Endothelial cell of umbilical vein (primary cell): ENCODE measurements around the gene KRTAP4-6.

Experiments
- EZH2 ChIP-seq: IDR thresholded peaks from 2 replicates; pipeline ENCODE4 v1.6.1; 2012; ENCODE audit warnings: borderline replicate concordance, low read depth, mild to moderate bottlenecking, moderate library complexity, low read length, inconsistent platforms; ENCODE audit not compliant: severe bottlenecking
- FOS ChIP-seq: IDR thresholded peaks from 2 replicates; pipeline ENCODE4 v1.6.1; 2011; ENCODE audit warnings: mild to moderate bottlenecking, low read length, moderate library complexity, borderline replicate concordance; ENCODE audit not compliant: insufficient read depth
- GATA2 ChIP-seq: IDR thresholded peaks from 2 replicates; pipeline ENCODE4 v1.7.0; 2011; ENCODE audit warnings: low read depth, mild to moderate bottlenecking, moderate library complexity, mixed read lengths, low read length; ENCODE audit not compliant: insufficient read length, insufficient read depth
- JUN ChIP-seq: IDR thresholded peaks from 2 replicates; pipeline ENCODE4 v1.6.1; 2011; ENCODE audit warnings: borderline replicate concordance, low read depth; ENCODE audit not compliant: insufficient read length, insufficient read depth
- MAX ChIP-seq: IDR thresholded peaks from 2 replicates; pipeline ENCODE4 v1.6.1; 2011; ENCODE audit not compliant: insufficient read depth, insufficient read length
- MYC ChIP-seq: IDR thresholded peaks from one replicate; pipeline ENCODE4 v1.6.1; 2011; ENCODE audit warnings: mild to moderate bottlenecking, low read depth, low read length
- POLR2A ChIP-seq: IDR thresholded peaks from 2 replicates; pipeline ENCODE4 v1.6.1; 2012; ENCODE audit warnings: low read depth, mild to moderate bottlenecking, control low read depth, low read length
- POLR2AphosphoS5 ChIP-seq: IDR thresholded peaks from 2 replicates; pipeline ENCODE4 v1.6.1; 2012; ENCODE audit warnings: low read depth, mild to moderate bottlenecking, control low read depth, low read length, moderate library complexity; ENCODE audit not compliant: insufficient read depth
- TF ChIP-seq, protein P1 (sequence below), 2 donors: IDR thresholded peaks; 1 replicate in 1 of 2; 2 replicates in 1 of 2; pipeline ENCODE4 v1.5.1; 2011; ENCODE audit warnings: low read length in 2 of 2, mild to moderate bottlenecking in 2 of 2, moderate library complexity in 2 of 2, control low read depth in 1 of 2, inconsistent platforms in 1 of 2, low read depth in 1 of 2; ENCODE audit not compliant: insufficient read depth in 1 of 2; ENCODE audit errors: extremely low read depth in 1 of 2

GRCh38 chr17:41141361-41141760 lies 1.0 kb upstream of the KRTAP4-6 start:
- TF ChIP-seq, protein P1, sequence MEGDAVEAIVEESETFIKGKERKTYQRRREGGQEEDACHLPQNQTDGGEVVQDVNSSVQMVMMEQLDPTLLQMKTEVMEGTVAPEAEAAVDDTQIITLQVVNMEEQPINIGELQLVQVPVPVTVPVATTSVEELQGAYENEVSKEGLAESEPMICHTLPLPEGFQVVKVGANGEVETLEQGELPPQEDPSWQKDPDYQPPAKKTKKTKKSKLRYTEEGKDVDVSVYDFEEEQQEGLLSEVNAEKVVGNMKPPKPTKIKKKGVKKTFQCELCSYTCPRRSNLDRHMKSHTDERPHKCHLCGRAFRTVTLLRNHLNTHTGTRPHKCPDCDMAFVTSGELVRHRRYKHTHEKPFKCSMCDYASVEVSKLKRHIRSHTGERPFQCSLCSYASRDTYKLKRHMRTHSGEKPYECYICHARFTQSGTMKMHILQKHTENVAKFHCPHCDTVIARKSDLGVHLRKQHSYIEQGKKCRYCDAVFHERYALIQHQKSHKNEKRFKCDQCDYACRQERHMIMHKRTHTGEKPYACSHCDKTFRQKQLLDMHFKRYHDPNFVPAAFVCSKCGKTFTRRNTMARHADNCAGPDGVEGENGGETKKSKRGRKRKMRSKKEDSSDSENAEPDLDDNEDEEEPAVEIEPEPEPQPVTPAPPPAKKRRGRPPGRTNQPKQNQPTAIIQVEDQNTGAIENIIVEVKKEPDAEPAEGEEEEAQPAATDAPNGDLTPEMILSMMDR (IDR thresholded peaks at IDR 0.05; ENCODE audit: extremely low read depth in 1 of 2, insufficient read depth in 1 of 2, low read depth in 1 of 2, low read length in 2 of 2): no peak
- TF ChIP-seq POLR2A (no peak), MYC (no peak), EZH2 (no peak), MAX (no peak), GATA2 (no peak), POLR2AphosphoS5 (no peak), JUN (no peak), FOS (no peak)
